Erythroblast (primary cell): ENCODE measurements around the gene KIF5A.
"Not testable (repeated sequence)": the region's sequence is repeated elsewhere in the genome, so short reads cannot be mapped to it uniquely, and the experiment has no call there.

Experiments used
- GATA1 ChIP-seq: IDR thresholded peaks from 2 replicates; pipeline ENCODE4 v1.6.1; 2011; ENCODE audit warnings: low read depth, mild to moderate bottlenecking, control low read depth, low read length, moderate library complexity
- POLR2A ChIP-seq: IDR thresholded peaks from 2 replicates; pipeline ENCODE4 v1.6.1; 2011; ENCODE audit warnings: mild to moderate bottlenecking, low read length

DNA sequence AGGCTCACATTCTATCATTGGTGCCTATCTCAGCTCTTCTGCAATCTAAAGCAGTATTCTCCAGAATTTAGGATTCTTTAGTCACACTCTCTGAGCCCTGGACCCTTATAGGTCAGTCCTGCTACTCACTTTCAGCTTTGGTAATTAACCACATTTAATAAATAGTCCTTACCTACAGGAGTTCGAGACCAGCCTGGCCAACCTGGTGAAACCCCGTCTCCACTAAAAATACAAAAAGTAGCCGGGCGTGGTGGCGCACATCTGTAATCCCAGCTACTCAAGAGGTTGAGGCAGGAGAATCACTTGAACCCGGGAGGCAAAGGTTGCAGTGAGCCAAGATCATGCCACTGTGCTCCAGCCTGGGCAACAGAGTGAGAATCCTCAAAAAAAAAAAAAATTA lies 36.2 kb upstream of the KIF5A start:
- TF ChIP-seq POLR2A, GATA1: not testable (repeated sequence)
